K562 (cell line): ENCODE measurements around the gene DDR2. TPM values are rescaled to one million over a fixed set of nuclear protein-coding genes. Genes with fewer than 3 reads are reported as not detected.

Source experiments
- ATAC-seq: fragments of 200-7000 bp; cut with Tn5 transposase; 3 replicates; pipeline ENCODE4 v1.9.1; 2020; ENCODE audit warnings: moderate library complexity
- BruUV-seq: library from RNA; stranded (reverse); fragments of 400-500 nt; replicated peaks from 2 replicates; lab custom pipeline; 2021; lab: Mats Ljungman, UMichigan
- CTCF ChIA-PET: fragments of 300-600 bp; formaldehyde crosslinking; extraction: SDS; loops from one replicate; lab custom pipeline; 2021; ENCODE audit warnings: low intra/inter-chr PET ratio; lab: Yijun Ruan, JAX
- POLR2A ChIA-PET: fragments of 300-600, 350-650 bp; sonication (Branson Sonifier 250); formaldehyde crosslinking; extraction: SDS; loops from one replicate; lab custom pipeline; 2021; ENCODE audit warnings: antibody characterized with exemption, inconsistent platforms; lab: Yijun Ruan, JAX
- DNase-seq, 4 experiments: peaks; one replicate each; pipeline versions ENCODE4 v3.0.0 to v3.0.0-alpha.2; 2011 to 2018; ENCODE audit warnings: low spot score in 3 of 4, mixed read lengths in 3 of 4; ENCODE audit errors: extremely low read depth in 1 of 4
- FAIRE-seq: peaks from 2 replicates; lab custom pipeline; 2011; peaks lifted over from hg19 to GRCh38; lab: Jason Lieb, UNC
- H2AFZ ChIP-seq: 2 replicates; pipeline ENCODE4 v1.6.0; 2011; ENCODE audit warnings: low read depth, low read length, control low read depth, inconsistent platforms
- H3K27ac ChIP-seq: fragments of 200-600 bp; 3 replicates; pipeline ENCODE4 v1.8.0; 2011; ENCODE audit warnings: low read depth, mild to moderate bottlenecking, control low read depth, inconsistent platforms, low read length, moderate library complexity, mixed read lengths; ENCODE audit errors: extremely low read depth
- H3K27me3 ChIP-seq, 2 experiments: fragments of 300-600 bp in 1 of 2; 2 replicates in 1 of 2; 3 replicates in 1 of 2; pipeline versions ENCODE4 v1.6.0 to v1.8.0; 2011; ENCODE audit warnings: inconsistent platforms in 2 of 2, low read length in 2 of 2, mild to moderate bottlenecking in 1 of 2, mixed read lengths in 1 of 2, moderate library complexity in 1 of 2; ENCODE audit not compliant: control insufficient read depth in 2 of 2, insufficient read depth in 2 of 2
- H3K36me3 ChIP-seq: fragments of 300-600 bp; 3 replicates; pipeline ENCODE4 v1.8.0; 2011; ENCODE audit warnings: mild to moderate bottlenecking, low read length, inconsistent platforms; ENCODE audit not compliant: control insufficient read depth, insufficient read depth
- H3K4me1 ChIP-seq, 2 experiments: fragments of 200-600 bp in 1 of 2; replicated peaks in 1 of 2; 2 replicates in 1 of 2; 3 replicates in 1 of 2; pipeline versions ENCODE4 v1.5.1 to v1.8.0; 2011; ENCODE audit warnings: inconsistent platforms in 2 of 2, low read length in 2 of 2, mild to moderate bottlenecking in 1 of 2, mixed read lengths in 1 of 2, moderate library complexity in 1 of 2; ENCODE audit not compliant: control insufficient read depth in 2 of 2, insufficient read depth in 2 of 2
- H3K4me2 ChIP-seq: 2 replicates; pipeline ENCODE4 v1.6.1; 2011; ENCODE audit warnings: low read length, control low read depth, inconsistent platforms, mixed read lengths; ENCODE audit not compliant: insufficient read depth
- H3K4me3 ChIP-seq: fragments of 200-600 bp; sonication (generic), shearing (Covaris generic); 2 replicates; pipeline ENCODE4 v1.5.1; 2016; ENCODE audit warnings: control low read depth, inconsistent platforms
- H3K79me2 ChIP-seq: fragments of 200-600 bp; 3 replicates; pipeline ENCODE4 v1.8.0; 2011; ENCODE audit warnings: low read length, inconsistent platforms; ENCODE audit not compliant: control insufficient read depth, insufficient read depth
- H3K9ac ChIP-seq, 2 experiments: 2 replicates each; pipeline versions ENCODE4 v1.6.0 to v1.6.1; 2011; ENCODE audit warnings: low read depth in 2 of 2, low read length in 2 of 2, control low read depth in 1 of 2, inconsistent platforms in 1 of 2, mild to moderate bottlenecking in 1 of 2, mixed read lengths in 1 of 2; ENCODE audit not compliant: insufficient read depth in 1 of 2
- H3K9me1 ChIP-seq: one replicate; pipeline ENCODE4 v1.6.0; 2011; ENCODE audit warnings: inconsistent platforms, mild to moderate bottlenecking, low read length, moderate library complexity; ENCODE audit not compliant: control insufficient read depth, insufficient read depth
- H3K9me3 ChIP-seq: replicated peaks from 2 replicates; pipeline ENCODE4 v1.5.1; 2011; ENCODE audit warnings: low read depth, low read length, inconsistent platforms; ENCODE audit not compliant: control insufficient read depth, insufficient read depth
- H4K20me1 ChIP-seq: replicated peaks from 2 replicates; pipeline ENCODE4 v1.6.1; 2011; ENCODE audit warnings: low read length, inconsistent platforms, mixed read lengths; ENCODE audit not compliant: control insufficient read depth, insufficient read depth
- RAD21 ChIP-seq, 2 experiments: fragments of 250-450 bp in 1 of 2; fragments of 450-650 bp in 1 of 2; sonication (Bioruptor Pico) in 1 of 2; formaldehyde crosslinking in 1 of 2; IDR thresholded peaks in 1 of 2; conservative IDR thresholded peaks in 1 of 2; 2 replicates each; pipeline versions ENCODE4 v1.4.0 to v1.8.0; 2020 to 2022; ENCODE audit warnings: mild to moderate bottlenecking in 2 of 2, moderate library complexity in 1 of 2
- RERE ChIP-seq: sonication (generic); formaldehyde crosslinking; IDR thresholded peaks from 2 replicates; pipeline ENCODE4 v1.8.0; 2023; ENCODE audit warnings: missing genetic modification reagents, mild to moderate bottlenecking, borderline replicate concordance
- ZFX ChIP-seq: sonication (generic); formaldehyde crosslinking; IDR thresholded peaks from 2 replicates; pipeline ENCODE4 v1.8.0; 2022; ENCODE audit warnings: mild to moderate bottlenecking, missing genetic modification reagents, moderate library complexity
- ZNF253 ChIP-seq: fragments of 250-450 bp; sonication (Bioruptor Pico); conservative IDR thresholded peaks from 2 replicates; pipeline ENCODE4 v1.6.1; 2021; ENCODE audit warnings: mild to moderate bottlenecking
- WGBS: fragments of 100-300 bp; shearing (Covaris generic); methylation state at CpG from one replicate; pipeline ENCODE4 v1.1.6; 2016; ENCODE audit warnings: low coverage, mixed read lengths; ENCODE audit not compliant: insufficient coverage; ENCODE audit errors: missing lambda C conversion rate; 5-methylcytosine and 5-hydroxymethylcytosine counted together
- in situ Hi-C: fragments of 300-500 bp; cut with MboI; formaldehyde crosslinking; loops from 4 replicates; pipeline ENCODE4 v1.15.0; 2018; ENCODE audit warnings: inconsistent platforms, mixed read lengths
- intact Hi-C: fragments of 100-400 bp; cut with micrococcal nuclease; formaldehyde crosslinking; loops from 2 replicates; pipeline ENCODE4 v1.14.2; 2022
- polyA plus RNA-seq, 8 experiments: library from polyadenylated mRNA; depleted of rRNA in 4 of 8; stranded (reverse) in 5 of 8; unstranded in 3 of 8; fragments of >200 nt; fragmentation: Nextera tagmentation in 2 of 8; fragmentation: Illumina TruSeq in 1 of 8; extraction: Ambion mirVana in 2 of 8; extraction: Trizol in 1 of 8; gene quantifications; 2 replicates each; pipeline versions ENCODE4 v1.2.1 to v1.2.3, GENCODE V29; 2011 to 2014; ENCODE audit warnings: inconsistent platforms in 1 of 8, missing spikeins in 1 of 8
- total RNA-seq, 7 experiments: library from RNA; depleted of rRNA in 6 of 7; stranded (reverse); fragments of >200 nt in 6 of 7; fragmentation: Illumina TruSeq in 2 of 7; extraction: Trizol in 2 of 7; gene quantifications; 2 replicates each; pipeline versions ENCODE4 v1.2.1 to v1.2.3, GENCODE V29; 2011 to 2021; ENCODE audit warnings: low replicate concordance in 1 of 7

Gene DDR2
- total and polyA plus RNA-seq, 9 of the 15 experiments (the other 6 are each of a cell fraction or from before 2014, with no cell fraction given), result 0.36 to 2.0 (median 1.1) TPM

- no peak for TF ChIP-seq RERE
Measured at GRCh38 chr1:162724583-162725120, 92.4 kb downstream of the DDR2 start (continued).

GRCh38 chr1:162725301-162725837 is 93.1 kb downstream of the DDR2 start:
- no peak for FAIRE-seq
- ChIA-PET POLR2A (no interaction called here), CTCF (interaction anchor here (0.6 kb wide), 1 partner anchor 256 kb away, joined by 3 read pairs; no protein-coding TSS in a partner anchor)
- Histone ChIP-seq H3K9me1 (no peaks in the 10 kb centered on the region), H3K4me3 (no peak overlapping the region), H3K36me3 (no peaks in the 10 kb centered on the region), H3K9ac (no peak overlapping the region), H4K20me1 (no peaks in the 10 kb centered on the region), H3K4me2 (no peak overlapping the region), H2AFZ (no peak overlapping the region), H3K27ac (no peak overlapping the region), H3K9me3 (no peaks in the 10 kb centered on the region), H3K27me3 (no peaks in the 10 kb centered on the region; a peak in 2 of 5 replicates), H3K79me2 (no peaks in the 10 kb centered on the region), H3K4me1 (no peaks in the 10 kb centered on the region)
- in situ Hi-C loops (no loop called here), intact Hi-C loops (no loop called here)
- peak; percentile 42; the same call in 1 of the 3 replicates for ATAC-seq
- 5% methylated on average over 7 of the region's 7 CpGs for WGBS
- no TSS peak for BruUV-seq
- TF ChIP-seq RAD21 (CRISPR knock-in tag; conservative IDR thresholded peaks at IDR 0.05 in 1 of 2, IDR thresholded peaks at IDR 0.05 in 1 of 2) (no peak), ZFX (CRISPR knock-in tag) (no peak), ZNF253 (CRISPR knock-in tag) (no peak)
- no peak for DNase-seq
